K562 (cell line): ENCODE results near the gene ZKSCAN5. TPM values are rescaled to one million over a fixed set of nuclear protein-coding genes. Genes with fewer than 3 reads are reported as not detected.
A peak's percentile ranks its signal among the peaks of the same experiment; 100 is the strongest.

Source experiments
- BCL6 ChIP-seq: fragments of 250-450 bp; sonication (Bioruptor Pico); IDR thresholded peaks from 2 replicates; pipeline ENCODE4 v1.4.0; 2020
- BDP1 ChIP-seq: IDR thresholded peaks from 3 replicates; pipeline ENCODE4 v1.6.1; 2011; ENCODE audit not compliant: insufficient read length, insufficient read depth
- CBX3 ChIP-seq, 2 experiments: IDR thresholded peaks; 1 replicate in 1 of 2; 2 replicates in 1 of 2; pipeline ENCODE4 v1.6.1; 2012; ENCODE audit warnings: inconsistent platforms in 2 of 2, low read length in 2 of 2, borderline replicate concordance in 1 of 2, control low read depth in 1 of 2
- FOXM1 ChIP-seq, 2 experiments: fragments of 450-650 bp in 1 of 2; sonication (generic) in 1 of 2; formaldehyde crosslinking in 1 of 2; IDR thresholded peaks; 2 replicates each; pipeline versions ENCODE4 v1.6.1 to v1.9.0; 2017 to 2022; ENCODE audit warnings: low read depth in 2 of 2, mild to moderate bottlenecking in 2 of 2, missing genetic modification reagents in 1 of 2, moderate library complexity in 1 of 2
- KDM5B ChIP-seq: fragments of 200-600 bp; sonication (generic); IDR thresholded peaks from 2 replicates; pipeline ENCODE4 v1.6.1; 2012; ENCODE audit warnings: low read depth, mild to moderate bottlenecking, moderate library complexity, low read length, control low read depth, inconsistent platforms; ENCODE audit not compliant: insufficient replicate concordance
- NBN ChIP-seq: fragments of 450-650 bp; IDR thresholded peaks from 2 replicates; pipeline ENCODE4 v1.6.1; 2016; ENCODE audit warnings: low read depth, mild to moderate bottlenecking
- NCOA1 ChIP-seq: fragments of 450-650 bp; IDR thresholded peaks from 2 replicates; pipeline ENCODE4 v1.6.1; 2016; ENCODE audit warnings: low read depth
- SAP30 ChIP-seq: fragments of 200-600 bp; sonication (generic); IDR thresholded peaks from 2 replicates; pipeline ENCODE4 v1.6.1; 2012; ENCODE audit warnings: borderline replicate concordance, low read depth, mild to moderate bottlenecking, moderate library complexity, low read length, control low read depth, inconsistent platforms; ENCODE audit not compliant: insufficient read depth, poor library complexity, severe bottlenecking
- TEAD2 ChIP-seq: fragments of 450-650 bp; IDR thresholded peaks from 2 replicates; pipeline ENCODE4 v1.6.1; 2016; ENCODE audit warnings: missing genetic modification characterization, control low read depth, missing compliant biosample characterization
- TRIM28 ChIP-seq: fragments of 450-650 bp; IDR thresholded peaks from 2 replicates; pipeline ENCODE4 v1.6.1; 2017
- ZNF589 ChIP-seq: fragments of 200-800 bp; sonication (Bioruptor generic); IDR thresholded peaks from 2 replicates; pipeline ENCODE4 v1.6.1; 2016; ENCODE audit warnings: low read depth, missing genetic modification characterization, missing compliant biosample characterization
- ZNF766 ChIP-seq: fragments of 200-800 bp; sonication (Bioruptor generic); conservative IDR thresholded peaks from 2 replicates; pipeline ENCODE4 v1.6.1; 2016; ENCODE audit warnings: missing genetic modification characterization, missing compliant biosample characterization
- polyA plus RNA-seq, 8 experiments: library from polyadenylated mRNA; depleted of rRNA in 4 of 8; stranded (reverse) in 5 of 8; unstranded in 3 of 8; fragments of >200 nt; fragmentation: Nextera tagmentation in 2 of 8; fragmentation: Illumina TruSeq in 1 of 8; extraction: Ambion mirVana in 2 of 8; extraction: Trizol in 1 of 8; gene quantifications; 2 replicates each; pipeline versions ENCODE4 v1.2.1 to v1.2.3, GENCODE V29; 2011 to 2014; ENCODE audit warnings: inconsistent platforms in 1 of 8, missing spikeins in 1 of 8
- total RNA-seq, 7 experiments: library from RNA; depleted of rRNA in 6 of 7; stranded (reverse); fragments of >200 nt in 6 of 7; fragmentation: Illumina TruSeq in 2 of 7; extraction: Trizol in 2 of 7; gene quantifications; 2 replicates each; pipeline versions ENCODE4 v1.2.1 to v1.2.3, GENCODE V29; 2011 to 2021; ENCODE audit warnings: low replicate concordance in 1 of 7
- TF ChIP-seq, protein P1 (sequence below): fragments of 200-800 bp; sonication (Bioruptor generic); IDR thresholded peaks from 2 replicates; pipeline ENCODE4 v1.6.1; 2017; ENCODE audit warnings: missing genetic modification characterization, missing compliant biosample characterization
- TF ChIP-seq, protein P2 (sequence below), 2 experiments: IDR thresholded peaks; 2 replicates each; pipeline ENCODE4 v1.6.1; 2011; ENCODE audit warnings: borderline replicate concordance in 1 of 2, control low read depth in 1 of 2, low read depth in 1 of 2, low read length in 1 of 2, mild to moderate bottlenecking in 1 of 2, mixed read lengths in 1 of 2, moderate library complexity in 1 of 2; ENCODE audit not compliant: insufficient read depth in 1 of 2, insufficient read length in 1 of 2, poor library complexity in 1 of 2, severe bottlenecking in 1 of 2; ENCODE audit errors: extremely low read depth in 1 of 2
- TF ChIP-seq, protein P3 (sequence below): fragments of 250-450 bp; sonication (Bioruptor Pico); IDR thresholded peaks from 2 replicates; pipeline ENCODE4 v1.5.0; 2021; ENCODE audit warnings: mild to moderate bottlenecking, moderate library complexity
- TF ChIP-seq, protein P4 (sequence below): fragments of 450-650 bp; formaldehyde crosslinking; IDR thresholded peaks from 2 replicates; pipeline ENCODE4 v1.4.0; 2020; ENCODE audit warnings: mild to moderate bottlenecking, mixed read lengths
- TF ChIP-seq, protein P5 (sequence below): fragments of 450-650 bp; IDR thresholded peaks from one replicate; pipeline ENCODE4 v1.6.1; 2018; ENCODE audit warnings: mild to moderate bottlenecking, moderate library complexity; ENCODE audit not compliant: partially characterized antibody

Gene ZKSCAN5
- total and polyA plus RNA-seq, 9 of the 15 experiments (the other 6 are each of a cell fraction or from before 2014, with no cell fraction given): 4.2 to 19.0 (median 15.0) TPM

DNA sequence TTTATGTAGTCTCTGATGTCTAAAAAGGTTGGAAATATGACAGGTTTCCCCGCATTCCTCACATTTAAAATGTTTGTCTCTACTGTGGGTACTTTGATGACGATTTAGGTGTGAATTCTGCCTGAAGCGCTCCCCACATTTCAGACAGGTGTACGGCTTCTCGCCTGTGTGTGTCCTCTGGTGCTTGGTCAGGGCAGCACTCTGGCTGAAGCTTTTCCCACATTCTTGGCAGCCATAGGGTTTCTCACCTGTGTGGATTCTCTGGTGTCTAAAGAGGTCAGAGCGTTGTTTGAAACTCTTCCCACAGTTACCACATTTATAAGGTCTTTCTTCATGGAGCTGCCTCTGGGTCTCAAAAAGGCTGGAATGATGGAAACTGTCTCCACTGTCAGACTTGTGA lies 10.6 kb upstream of the ZKSCAN5 start (continued):
- TF ChIP-seq, protein P1, sequence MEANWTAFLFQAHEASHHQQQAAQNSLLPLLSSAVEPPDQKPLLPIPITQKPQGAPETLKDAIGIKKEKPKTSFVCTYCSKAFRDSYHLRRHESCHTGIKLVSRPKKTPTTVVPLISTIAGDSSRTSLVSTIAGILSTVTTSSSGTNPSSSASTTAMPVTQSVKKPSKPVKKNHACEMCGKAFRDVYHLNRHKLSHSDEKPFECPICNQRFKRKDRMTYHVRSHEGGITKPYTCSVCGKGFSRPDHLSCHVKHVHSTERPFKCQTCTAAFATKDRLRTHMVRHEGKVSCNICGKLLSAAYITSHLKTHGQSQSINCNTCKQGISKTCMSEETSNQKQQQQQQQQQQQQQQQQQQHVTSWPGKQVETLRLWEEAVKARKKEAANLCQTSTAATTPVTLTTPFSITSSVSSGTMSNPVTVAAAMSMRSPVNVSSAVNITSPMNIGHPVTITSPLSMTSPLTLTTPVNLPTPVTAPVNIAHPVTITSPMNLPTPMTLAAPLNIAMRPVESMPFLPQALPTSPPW (CRISPR knock-in tag): no peak
- TF ChIP-seq ZNF766 (CRISPR knock-in tag): no peak
- TF ChIP-seq SAP30: no peak
- TF ChIP-seq BCL6 (CRISPR knock-in tag): no peak
- no peak for TF ChIP-seq BDP1
- peak; percentile 8; the same call in 1 of the 2 replicates for TF ChIP-seq TEAD2
- TF ChIP-seq, protein P2, sequence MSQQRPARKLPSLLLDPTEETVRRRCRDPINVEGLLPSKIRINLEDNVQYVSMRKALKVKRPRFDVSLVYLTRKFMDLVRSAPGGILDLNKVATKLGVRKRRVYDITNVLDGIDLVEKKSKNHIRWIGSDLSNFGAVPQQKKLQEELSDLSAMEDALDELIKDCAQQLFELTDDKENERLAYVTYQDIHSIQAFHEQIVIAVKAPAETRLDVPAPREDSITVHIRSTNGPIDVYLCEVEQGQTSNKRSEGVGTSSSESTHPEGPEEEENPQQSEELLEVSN (IDR thresholded peaks at IDR 0.05; ENCODE audit: borderline replicate concordance in 1 of 2, extremely low read depth in 1 of 2, insufficient read depth in 1 of 2, insufficient read length in 1 of 2, low read depth in 1 of 2, low read length in 1 of 2, poor library complexity in 1 of 2, severe bottlenecking in 1 of 2): peak in 1 of 2 experiments; percentile 34
- TF ChIP-seq, protein P3, sequence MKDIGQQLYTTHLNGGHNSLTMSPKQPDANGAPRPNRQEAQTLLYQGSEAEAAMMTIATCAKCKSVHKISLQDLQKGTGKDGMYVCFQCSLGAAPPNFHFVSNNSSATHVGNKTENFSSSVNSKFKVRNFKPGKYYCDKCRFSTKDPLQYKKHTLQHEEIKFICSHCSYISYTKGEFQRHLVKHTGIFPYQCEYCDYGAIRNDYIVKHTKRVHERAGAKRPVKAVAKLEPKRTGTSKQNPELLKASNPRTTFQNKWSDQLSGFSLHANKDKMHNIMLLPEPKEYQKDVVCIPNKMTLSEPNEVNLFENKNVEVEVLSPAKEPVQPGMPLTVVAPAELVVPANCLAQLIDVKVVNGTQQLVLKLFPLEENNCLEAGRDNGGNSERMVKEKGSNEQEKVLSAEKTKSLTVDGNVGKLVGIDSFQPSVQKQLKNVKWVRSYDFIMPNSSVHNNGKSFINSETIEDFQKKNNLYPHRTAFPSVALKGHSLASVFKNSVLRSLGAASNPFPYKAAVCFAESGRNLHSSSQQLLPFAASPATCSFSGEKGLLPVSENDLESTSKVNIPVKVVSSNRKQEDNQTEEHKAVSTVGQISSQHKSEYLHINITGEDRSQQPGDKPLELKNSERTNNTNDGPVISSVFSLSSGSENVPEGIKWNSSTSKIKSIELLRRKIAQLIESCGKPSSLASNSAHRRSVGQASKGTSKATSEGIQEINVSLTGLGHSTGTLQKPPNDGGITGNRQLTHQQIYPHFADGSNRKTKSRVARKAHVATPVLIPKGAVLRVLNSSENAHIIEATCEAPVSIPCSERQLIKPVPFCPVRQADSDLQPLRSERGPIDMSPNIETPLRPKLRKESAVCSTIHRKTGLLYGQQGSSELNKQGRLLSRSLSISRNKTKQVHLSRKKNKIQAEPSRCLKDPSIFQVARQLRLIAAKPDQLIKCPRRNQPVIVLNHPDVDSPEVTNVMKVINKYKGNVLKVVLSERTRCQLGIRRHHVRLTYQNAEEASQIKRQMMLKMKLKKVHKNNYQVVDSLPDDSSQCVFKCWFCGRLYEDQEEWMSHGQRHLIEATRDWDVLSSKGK (CRISPR knock-in tag): no peak
- no peak for TF ChIP-seq FOXM1 (IDR thresholded peaks at IDR 0.05; ENCODE audit: low read depth)
- TF ChIP-seq FOXM1 (CRISPR knock-in tag; IDR thresholded peaks at IDR 0.05; ENCODE audit: low read depth): no peak
- TF ChIP-seq TRIM28: peak; percentile 96
- no peak for TF ChIP-seq KDM5B
- TF ChIP-seq CBX3 (IDR thresholded peaks at IDR 0.05; ENCODE audit: borderline replicate concordance in 1 of 2, low read length in 2 of 2): peak in 1 of 2 experiments; percentile 93; a peak in 2 of 3 replicates
- TF ChIP-seq ZNF589: no peak
- TF ChIP-seq, protein P4, sequence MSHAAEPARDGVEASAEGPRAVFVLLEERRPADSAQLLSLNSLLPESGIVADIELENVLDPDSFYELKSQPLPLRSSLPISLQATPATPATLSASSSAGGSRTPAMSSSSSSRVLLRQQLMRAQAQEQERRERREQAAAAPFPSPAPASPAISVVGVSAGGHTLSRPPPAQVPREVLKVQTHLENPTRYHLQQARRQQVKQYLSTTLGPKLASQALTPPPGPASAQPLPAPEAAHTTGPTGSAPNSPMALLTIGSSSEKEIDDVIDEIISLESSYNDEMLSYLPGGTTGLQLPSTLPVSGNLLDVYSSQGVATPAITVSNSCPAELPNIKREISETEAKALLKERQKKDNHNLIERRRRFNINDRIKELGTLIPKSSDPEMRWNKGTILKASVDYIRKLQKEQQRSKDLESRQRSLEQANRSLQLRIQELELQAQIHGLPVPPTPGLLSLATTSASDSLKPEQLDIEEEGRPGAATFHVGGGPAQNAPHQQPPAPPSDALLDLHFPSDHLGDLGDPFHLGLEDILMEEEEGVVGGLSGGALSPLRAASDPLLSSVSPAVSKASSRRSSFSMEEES (CRISPR knock-in tag): no peak
- TF ChIP-seq NBN: no peak
- TF ChIP-seq NCOA1: no peak
- TF ChIP-seq, protein P5, sequence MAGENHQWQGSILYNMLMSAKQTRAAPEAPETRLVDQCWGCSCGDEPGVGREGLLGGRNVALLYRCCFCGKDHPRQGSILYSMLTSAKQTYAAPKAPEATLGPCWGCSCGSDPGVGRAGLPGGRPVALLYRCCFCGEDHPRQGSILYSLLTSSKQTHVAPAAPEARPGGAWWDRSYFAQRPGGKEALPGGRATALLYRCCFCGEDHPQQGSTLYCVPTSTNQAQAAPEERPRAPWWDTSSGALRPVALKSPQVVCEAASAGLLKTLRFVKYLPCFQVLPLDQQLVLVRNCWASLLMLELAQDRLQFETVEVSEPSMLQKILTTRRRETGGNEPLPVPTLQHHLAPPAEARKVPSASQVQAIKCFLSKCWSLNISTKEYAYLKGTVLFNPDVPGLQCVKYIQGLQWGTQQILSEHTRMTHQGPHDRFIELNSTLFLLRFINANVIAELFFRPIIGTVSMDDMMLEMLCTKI: no peak
